ENCODE data around the gene SMARCE1.

The SMARCE1 gene

DNA sequence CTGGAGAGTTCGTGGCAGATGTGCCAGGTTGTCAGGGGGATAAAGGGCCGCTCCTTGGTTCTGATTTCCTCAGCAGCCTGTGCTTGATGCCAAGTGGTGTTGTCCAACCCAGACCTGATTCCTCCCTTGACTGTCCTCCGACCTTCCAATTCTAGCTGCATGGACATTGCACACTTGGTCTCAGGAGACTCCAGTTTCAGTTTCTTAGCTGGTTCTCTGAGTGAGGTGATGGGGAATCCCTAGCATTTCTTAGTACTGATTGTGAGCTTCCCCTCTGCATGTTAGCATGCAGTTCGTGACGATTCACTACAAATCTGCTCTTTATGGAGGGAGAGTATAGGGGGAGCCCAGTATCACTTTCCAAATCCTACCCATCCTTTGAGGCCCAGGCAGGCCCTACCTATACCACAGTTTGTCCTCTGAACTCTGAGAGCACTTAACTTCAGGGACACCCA lies 70.0 kb downstream of the SMARCE1 start:
- DNase-seq: no peak

GRCh38 chr17:40576113-40576740 lies 71.4 kb downstream of the SMARCE1 start:
- no peak for DNase-seq

All from eye (tissue), 1 donor.